PFSK-1 (cell line): ENCODE data around the gene ARHGAP25.

Source experiments
- FOXP2 ChIP-seq: optimal IDR thresholded peaks from 2 replicates; pipeline ENCODE3; 2011; ENCODE audit warnings: borderline replicate concordance, control low read depth, inconsistent platforms; ENCODE audit not compliant: insufficient read depth; ENCODE audit errors: extremely low read length, extremely low read depth
- POLR2AphosphoS5 ChIP-seq: IDR thresholded peaks from 2 replicates; pipeline ENCODE4 v1.6.1; 2012; ENCODE audit warnings: low read depth, mild to moderate bottlenecking, control low read depth, low read length, moderate library complexity
- SIN3A ChIP-seq: IDR thresholded peaks from 2 replicates; pipeline ENCODE4 v1.6.1; 2012; ENCODE audit warnings: mild to moderate bottlenecking, low read length, moderate library complexity, borderline replicate concordance; ENCODE audit not compliant: insufficient read depth
- TAF1 ChIP-seq: IDR thresholded peaks from 2 replicates; pipeline ENCODE4 v1.6.1; 2012; ENCODE audit warnings: low read length, control low read depth, borderline replicate concordance; ENCODE audit not compliant: insufficient read depth
- TF ChIP-seq, protein P1 (sequence below), 2 experiments: IDR thresholded peaks; 2 replicates each; pipeline versions ENCODE4 v1.6.1 to v1.8.0; 2011 to 2012; ENCODE audit warnings: low read depth in 2 of 2, low read length in 2 of 2, control low read depth in 1 of 2, inconsistent platforms in 1 of 2, mild to moderate bottlenecking in 1 of 2, moderate library complexity in 1 of 2; ENCODE audit not compliant: insufficient read depth in 1 of 2

The ARHGAP25 gene

GRCh38 chr2:68717305-68717661 lies 17.3 kb upstream of the ARHGAP25 start:
- TF ChIP-seq POLR2AphosphoS5 (no peak), SIN3A (no peak), TAF1 (no peak)
- TF ChIP-seq, protein P1, sequence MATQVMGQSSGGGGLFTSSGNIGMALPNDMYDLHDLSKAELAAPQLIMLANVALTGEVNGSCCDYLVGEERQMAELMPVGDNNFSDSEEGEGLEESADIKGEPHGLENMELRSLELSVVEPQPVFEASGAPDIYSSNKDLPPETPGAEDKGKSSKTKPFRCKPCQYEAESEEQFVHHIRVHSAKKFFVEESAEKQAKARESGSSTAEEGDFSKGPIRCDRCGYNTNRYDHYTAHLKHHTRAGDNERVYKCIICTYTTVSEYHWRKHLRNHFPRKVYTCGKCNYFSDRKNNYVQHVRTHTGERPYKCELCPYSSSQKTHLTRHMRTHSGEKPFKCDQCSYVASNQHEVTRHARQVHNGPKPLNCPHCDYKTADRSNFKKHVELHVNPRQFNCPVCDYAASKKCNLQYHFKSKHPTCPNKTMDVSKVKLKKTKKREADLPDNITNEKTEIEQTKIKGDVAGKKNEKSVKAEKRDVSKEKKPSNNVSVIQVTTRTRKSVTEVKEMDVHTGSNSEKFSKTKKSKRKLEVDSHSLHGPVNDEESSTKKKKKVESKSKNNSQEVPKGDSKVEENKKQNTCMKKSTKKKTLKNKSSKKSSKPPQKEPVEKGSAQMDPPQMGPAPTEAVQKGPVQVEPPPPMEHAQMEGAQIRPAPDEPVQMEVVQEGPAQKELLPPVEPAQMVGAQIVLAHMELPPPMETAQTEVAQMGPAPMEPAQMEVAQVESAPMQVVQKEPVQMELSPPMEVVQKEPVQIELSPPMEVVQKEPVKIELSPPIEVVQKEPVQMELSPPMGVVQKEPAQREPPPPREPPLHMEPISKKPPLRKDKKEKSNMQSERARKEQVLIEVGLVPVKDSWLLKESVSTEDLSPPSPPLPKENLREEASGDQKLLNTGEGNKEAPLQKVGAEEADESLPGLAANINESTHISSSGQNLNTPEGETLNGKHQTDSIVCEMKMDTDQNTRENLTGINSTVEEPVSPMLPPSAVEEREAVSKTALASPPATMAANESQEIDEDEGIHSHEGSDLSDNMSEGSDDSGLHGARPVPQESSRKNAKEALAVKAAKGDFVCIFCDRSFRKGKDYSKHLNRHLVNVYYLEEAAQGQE (IDR thresholded peaks at IDR 0.05; ENCODE audit: insufficient read depth in 1 of 2, low read depth in 2 of 2, low read length in 2 of 2) = no peak

- no peak for TF ChIP-seq POLR2AphosphoS5
- TF ChIP-seq FOXP2 = no peak
- TF ChIP-seq, protein P1 (IDR thresholded peaks at IDR 0.05; ENCODE audit: insufficient read depth in 1 of 2, low read depth in 2 of 2, low read length in 2 of 2) = no peak
- TF ChIP-seq SIN3A = no peak
- TF ChIP-seq TAF1 = no peak
Measured at GRCh38 chr2:68719912-68720311, 14.7 kb upstream of the ARHGAP25 start.

GRCh38 chr2:68720665-68721064 lies 13.9 kb upstream of the ARHGAP25 start:
- TF ChIP-seq FOXP2 = no peak
- no peak for TF ChIP-seq POLR2AphosphoS5
- TF ChIP-seq SIN3A = no peak
- TF ChIP-seq, protein P1 (IDR thresholded peaks at IDR 0.05; ENCODE audit: insufficient read depth in 1 of 2, low read depth in 2 of 2, low read length in 2 of 2) = no peak
- no peak for TF ChIP-seq TAF1

- no peak for TF ChIP-seq FOXP2
- no peak for TF ChIP-seq SIN3A
- no peak for TF ChIP-seq TAF1
- TF ChIP-seq, protein P1 (IDR thresholded peaks at IDR 0.05; ENCODE audit: insufficient read depth in 1 of 2, low read depth in 2 of 2, low read length in 2 of 2) = no peak
- TF ChIP-seq POLR2AphosphoS5 = no peak
Measured at GRCh38 chr2:68721482-68722101, 13.0 kb upstream of the ARHGAP25 start.

DNA sequence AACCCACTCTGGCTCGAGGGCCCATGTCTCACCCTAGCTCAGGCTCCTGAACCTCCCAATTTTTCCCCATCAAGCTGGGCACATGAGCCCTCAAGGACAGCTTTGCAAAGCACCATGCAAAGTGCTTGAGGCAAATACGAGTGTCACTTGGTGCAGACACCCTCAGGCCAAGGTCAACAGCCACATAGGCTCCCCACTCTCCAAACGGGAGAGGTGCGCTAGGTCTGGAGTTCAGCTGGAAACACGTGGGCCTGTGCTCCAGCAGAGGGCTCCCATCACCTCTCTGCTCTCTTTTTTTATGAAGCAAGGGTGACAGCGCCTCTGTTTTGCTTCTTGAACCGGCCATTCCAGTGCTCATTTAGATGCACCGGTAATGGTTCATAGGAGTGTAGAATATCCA lies 11.9 kb upstream of the ARHGAP25 start:
- TF ChIP-seq FOXP2 = no peak
- no peak for TF ChIP-seq SIN3A
- TF ChIP-seq POLR2AphosphoS5 = no peak
- TF ChIP-seq, protein P1 (IDR thresholded peaks at IDR 0.05; ENCODE audit: insufficient read depth in 1 of 2, low read depth in 2 of 2, low read length in 2 of 2) = no peak
- TF ChIP-seq TAF1 = no peak
